K562 (cell line): ENCODE data around the gene FNDC11. TPM values are rescaled to one million over a fixed set of nuclear protein-coding genes. Genes with fewer than 3 reads are reported as not detected.

Experiments
- FUS ChIP-seq: fragments of 200-400 bp; formaldehyde crosslinking; optimal IDR thresholded peaks from 2 replicates; pipeline ENCODE3; 2017; ENCODE audit warnings: low read depth, low read length
- GATAD2A ChIP-seq: fragments of 450-650 bp; IDR thresholded peaks from 2 replicates; pipeline ENCODE4 v1.6.1; 2017
- GTF2A2 ChIP-seq: IDR thresholded peaks from 2 replicates; pipeline ENCODE4 v1.6.1; 2016; ENCODE audit warnings: mild to moderate bottlenecking, missing genetic modification characterization, missing compliant biosample characterization
- MECOM ChIP-seq: fragments of 250-450 bp; sonication (Bioruptor Pico); IDR thresholded peaks from 2 replicates; pipeline ENCODE4 v1.8.0; 2022; ENCODE audit warnings: inconsistent platforms
- NCOR1 ChIP-seq: fragments of 450-650 bp; IDR thresholded peaks from 2 replicates; pipeline ENCODE4 v1.6.1; 2016; ENCODE audit warnings: mild to moderate bottlenecking, moderate library complexity
- NFATC3 ChIP-seq: fragments of 450-650 bp; IDR thresholded peaks from 2 replicates; pipeline ENCODE4 v1.6.1; 2017; ENCODE audit warnings: mild to moderate bottlenecking
- NFIC ChIP-seq: fragments of 450-650 bp; IDR thresholded peaks from 2 replicates; pipeline ENCODE4 v1.6.1; 2017; ENCODE audit warnings: mild to moderate bottlenecking, inconsistent platforms
- RFX7 ChIP-seq: fragments of 250-450 bp; sonication (Bioruptor Pico); IDR thresholded peaks from 2 replicates; pipeline ENCODE4 v1.5.1; 2021; ENCODE audit warnings: mild to moderate bottlenecking
- polyA plus RNA-seq, 8 experiments: library from polyadenylated mRNA; depleted of rRNA in 4 of 8; stranded (reverse) in 5 of 8; unstranded in 3 of 8; fragments of >200 nt; fragmentation: Nextera tagmentation in 2 of 8; fragmentation: Illumina TruSeq in 1 of 8; extraction: Ambion mirVana in 2 of 8; extraction: Trizol in 1 of 8; gene quantifications; 2 replicates each; pipeline versions ENCODE4 v1.2.1 to v1.2.3, GENCODE V29; 2011 to 2014; ENCODE audit warnings: inconsistent platforms in 1 of 8, missing spikeins in 1 of 8
- total RNA-seq, 7 experiments: library from RNA; depleted of rRNA in 6 of 7; stranded (reverse); fragments of >200 nt in 6 of 7; fragmentation: Illumina TruSeq in 2 of 7; extraction: Trizol in 2 of 7; gene quantifications; 2 replicates each; pipeline versions ENCODE4 v1.2.1 to v1.2.3, GENCODE V29; 2011 to 2021; ENCODE audit warnings: low replicate concordance in 1 of 7
- TF ChIP-seq, protein P1 (sequence below): fragments of 200-800 bp; sonication (Bioruptor generic); IDR thresholded peaks from 2 replicates; pipeline ENCODE4 v1.6.1; 2016; ENCODE audit warnings: missing genetic modification characterization, missing compliant biosample characterization
- TF ChIP-seq, protein P2 (sequence below): sonication (generic); formaldehyde crosslinking; IDR thresholded peaks from 2 replicates; pipeline ENCODE4 v1.8.0; 2022; ENCODE audit warnings: mild to moderate bottlenecking, missing genetic modification reagents
- TF ChIP-seq, protein P3 (sequence below): sonication (generic); formaldehyde crosslinking; IDR thresholded peaks from 2 replicates; pipeline ENCODE4 v1.8.0; 2023; ENCODE audit warnings: mild to moderate bottlenecking, missing genetic modification reagents
- TF ChIP-seq, protein P4 (sequence below): fragments of 450-650 bp; formaldehyde crosslinking; IDR thresholded peaks from 2 replicates; pipeline ENCODE4 v1.4.0; 2020; ENCODE audit warnings: mild to moderate bottlenecking
- TF ChIP-seq, protein P5 (sequence below): sonication (generic); formaldehyde crosslinking; IDR thresholded peaks from 2 replicates; pipeline ENCODE4 v1.9.0; 2022; ENCODE audit warnings: mild to moderate bottlenecking, missing genetic modification reagents
- TF ChIP-seq, protein P6 (sequence below): fragments of 450-650 bp; IDR thresholded peaks from 2 replicates; pipeline ENCODE4 v1.6.1; 2016; ENCODE audit warnings: mild to moderate bottlenecking

Gene FNDC11
- total and polyA plus RNA-seq, 9 of the 15 experiments (the other 6 are each of a cell fraction or from before 2014, with no cell fraction given): 0.08 to 2.3 (median 0.64) TPM; not detected in 2

DNA sequence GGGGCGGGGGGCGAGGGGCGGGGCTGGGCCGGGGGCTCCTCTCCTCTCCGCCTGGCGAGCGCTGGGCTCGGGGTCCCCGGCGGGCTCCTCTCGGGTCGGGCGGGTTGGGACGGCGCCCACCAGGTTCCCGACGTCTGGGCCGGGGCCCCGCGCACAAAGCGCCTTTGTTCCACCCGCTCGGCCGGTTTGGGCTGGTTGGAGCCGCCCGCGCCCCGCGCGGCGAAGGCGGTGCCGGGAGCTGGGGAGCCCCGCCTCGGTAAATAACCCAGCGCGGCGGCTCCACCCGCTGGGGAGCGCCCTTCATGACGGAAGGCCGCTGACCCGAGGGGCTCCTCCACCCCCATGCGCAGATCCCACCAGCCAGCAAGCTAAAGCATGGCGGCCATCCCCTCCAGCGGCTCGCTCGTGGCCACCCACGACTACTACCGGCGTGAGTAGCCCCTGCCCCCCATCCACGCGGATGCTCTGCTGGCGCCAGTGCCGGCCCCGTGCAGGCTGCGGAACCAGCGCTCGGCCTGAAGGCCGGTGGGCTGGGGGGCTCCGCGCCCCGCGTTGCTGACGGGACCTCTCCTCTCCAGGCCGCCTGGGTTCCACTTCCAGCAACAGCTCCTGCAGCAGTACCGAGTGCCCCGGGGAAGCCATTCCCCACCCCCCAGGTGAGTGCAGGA, 32.9 kb upstream of the FNDC11 start (continued):
- TF ChIP-seq, protein P1, sequence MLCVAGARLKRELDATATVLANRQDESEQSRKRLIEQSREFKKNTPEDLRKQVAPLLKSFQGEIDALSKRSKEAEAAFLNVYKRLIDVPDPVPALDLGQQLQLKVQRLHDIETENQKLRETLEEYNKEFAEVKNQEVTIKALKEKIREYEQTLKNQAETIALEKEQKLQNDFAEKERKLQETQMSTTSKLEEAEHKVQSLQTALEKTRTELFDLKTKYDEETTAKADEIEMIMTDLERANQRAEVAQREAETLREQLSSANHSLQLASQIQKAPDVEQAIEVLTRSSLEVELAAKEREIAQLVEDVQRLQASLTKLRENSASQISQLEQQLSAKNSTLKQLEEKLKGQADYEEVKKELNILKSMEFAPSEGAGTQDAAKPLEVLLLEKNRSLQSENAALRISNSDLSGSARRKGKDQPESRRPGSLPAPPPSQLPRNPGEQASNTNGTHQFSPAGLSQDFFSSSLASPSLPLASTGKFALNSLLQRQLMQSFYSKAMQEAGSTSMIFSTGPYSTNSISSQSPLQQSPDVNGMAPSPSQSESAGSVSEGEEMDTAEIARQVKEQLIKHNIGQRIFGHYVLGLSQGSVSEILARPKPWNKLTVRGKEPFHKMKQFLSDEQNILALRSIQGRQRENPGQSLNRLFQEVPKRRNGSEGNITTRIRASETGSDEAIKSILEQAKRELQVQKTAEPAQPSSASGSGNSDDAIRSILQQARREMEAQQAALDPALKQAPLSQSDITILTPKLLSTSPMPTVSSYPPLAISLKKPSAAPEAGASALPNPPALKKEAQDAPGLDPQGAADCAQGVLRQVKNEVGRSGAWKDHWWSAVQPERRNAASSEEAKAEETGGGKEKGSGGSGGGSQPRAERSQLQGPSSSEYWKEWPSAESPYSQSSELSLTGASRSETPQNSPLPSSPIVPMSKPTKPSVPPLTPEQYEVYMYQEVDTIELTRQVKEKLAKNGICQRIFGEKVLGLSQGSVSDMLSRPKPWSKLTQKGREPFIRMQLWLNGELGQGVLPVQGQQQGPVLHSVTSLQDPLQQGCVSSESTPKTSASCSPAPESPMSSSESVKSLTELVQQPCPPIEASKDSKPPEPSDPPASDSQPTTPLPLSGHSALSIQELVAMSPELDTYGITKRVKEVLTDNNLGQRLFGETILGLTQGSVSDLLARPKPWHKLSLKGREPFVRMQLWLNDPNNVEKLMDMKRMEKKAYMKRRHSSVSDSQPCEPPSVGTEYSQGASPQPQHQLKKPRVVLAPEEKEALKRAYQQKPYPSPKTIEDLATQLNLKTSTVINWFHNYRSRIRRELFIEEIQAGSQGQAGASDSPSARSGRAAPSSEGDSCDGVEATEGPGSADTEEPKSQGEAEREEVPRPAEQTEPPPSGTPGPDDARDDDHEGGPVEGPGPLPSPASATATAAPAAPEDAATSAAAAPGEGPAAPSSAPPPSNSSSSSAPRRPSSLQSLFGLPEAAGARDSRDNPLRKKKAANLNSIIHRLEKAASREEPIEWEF (CRISPR knock-in tag): no peak
- TF ChIP-seq, protein P2, sequence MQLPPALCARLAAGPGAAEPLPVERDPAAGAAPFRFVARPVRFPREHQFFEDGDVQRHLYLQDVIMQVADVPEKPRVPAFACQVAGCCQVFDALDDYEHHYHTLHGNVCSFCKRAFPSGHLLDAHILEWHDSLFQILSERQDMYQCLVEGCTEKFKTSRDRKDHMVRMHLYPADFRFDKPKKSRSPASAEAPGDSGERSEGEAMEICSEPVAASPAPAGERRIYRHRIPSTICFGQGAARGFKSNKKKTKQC: peak; percentile 79
- TF ChIP-seq GATAD2A: no peak
- TF ChIP-seq GTF2A2 (tag): no peak; the same call in 1 of the 2 replicates
- TF ChIP-seq, protein P3, sequence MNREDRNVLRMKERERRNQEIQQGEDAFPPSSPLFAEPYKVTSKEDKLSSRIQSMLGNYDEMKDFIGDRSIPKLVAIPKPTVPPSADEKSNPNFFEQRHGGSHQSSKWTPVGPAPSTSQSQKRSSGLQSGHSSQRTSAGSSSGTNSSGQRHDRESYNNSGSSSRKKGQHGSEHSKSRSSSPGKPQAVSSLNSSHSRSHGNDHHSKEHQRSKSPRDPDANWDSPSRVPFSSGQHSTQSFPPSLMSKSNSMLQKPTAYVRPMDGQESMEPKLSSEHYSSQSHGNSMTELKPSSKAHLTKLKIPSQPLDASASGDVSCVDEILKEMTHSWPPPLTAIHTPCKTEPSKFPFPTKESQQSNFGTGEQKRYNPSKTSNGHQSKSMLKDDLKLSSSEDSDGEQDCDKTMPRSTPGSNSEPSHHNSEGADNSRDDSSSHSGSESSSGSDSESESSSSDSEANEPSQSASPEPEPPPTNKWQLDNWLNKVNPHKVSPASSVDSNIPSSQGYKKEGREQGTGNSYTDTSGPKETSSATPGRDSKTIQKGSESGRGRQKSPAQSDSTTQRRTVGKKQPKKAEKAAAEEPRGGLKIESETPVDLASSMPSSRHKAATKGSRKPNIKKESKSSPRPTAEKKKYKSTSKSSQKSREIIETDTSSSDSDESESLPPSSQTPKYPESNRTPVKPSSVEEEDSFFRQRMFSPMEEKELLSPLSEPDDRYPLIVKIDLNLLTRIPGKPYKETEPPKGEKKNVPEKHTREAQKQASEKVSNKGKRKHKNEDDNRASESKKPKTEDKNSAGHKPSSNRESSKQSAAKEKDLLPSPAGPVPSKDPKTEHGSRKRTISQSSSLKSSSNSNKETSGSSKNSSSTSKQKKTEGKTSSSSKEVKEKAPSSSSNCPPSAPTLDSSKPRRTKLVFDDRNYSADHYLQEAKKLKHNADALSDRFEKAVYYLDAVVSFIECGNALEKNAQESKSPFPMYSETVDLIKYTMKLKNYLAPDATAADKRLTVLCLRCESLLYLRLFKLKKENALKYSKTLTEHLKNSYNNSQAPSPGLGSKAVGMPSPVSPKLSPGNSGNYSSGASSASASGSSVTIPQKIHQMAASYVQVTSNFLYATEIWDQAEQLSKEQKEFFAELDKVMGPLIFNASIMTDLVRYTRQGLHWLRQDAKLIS (CRISPR knock-in tag): no peak
- TF ChIP-seq NFATC3: no peak
- no peak for TF ChIP-seq NCOR1
- TF ChIP-seq, protein P4, sequence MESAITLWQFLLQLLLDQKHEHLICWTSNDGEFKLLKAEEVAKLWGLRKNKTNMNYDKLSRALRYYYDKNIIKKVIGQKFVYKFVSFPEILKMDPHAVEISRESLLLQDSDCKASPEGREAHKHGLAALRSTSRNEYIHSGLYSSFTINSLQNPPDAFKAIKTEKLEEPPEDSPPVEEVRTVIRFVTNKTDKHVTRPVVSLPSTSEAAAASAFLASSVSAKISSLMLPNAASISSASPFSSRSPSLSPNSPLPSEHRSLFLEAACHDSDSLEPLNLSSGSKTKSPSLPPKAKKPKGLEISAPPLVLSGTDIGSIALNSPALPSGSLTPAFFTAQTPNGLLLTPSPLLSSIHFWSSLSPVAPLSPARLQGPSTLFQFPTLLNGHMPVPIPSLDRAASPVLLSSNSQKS: no peak
- no peak for TF ChIP-seq MECOM (CRISPR knock-in tag)
- TF ChIP-seq, protein P5, sequence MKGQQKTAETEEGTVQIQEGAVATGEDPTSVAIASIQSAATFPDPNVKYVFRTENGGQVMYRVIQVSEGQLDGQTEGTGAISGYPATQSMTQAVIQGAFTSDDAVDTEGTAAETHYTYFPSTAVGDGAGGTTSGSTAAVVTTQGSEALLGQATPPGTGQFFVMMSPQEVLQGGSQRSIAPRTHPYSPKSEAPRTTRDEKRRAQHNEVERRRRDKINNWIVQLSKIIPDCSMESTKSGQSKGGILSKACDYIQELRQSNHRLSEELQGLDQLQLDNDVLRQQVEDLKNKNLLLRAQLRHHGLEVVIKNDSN (CRISPR knock-in tag): no peak
- TF ChIP-seq FUS: no peak
- TF ChIP-seq, protein P6, sequence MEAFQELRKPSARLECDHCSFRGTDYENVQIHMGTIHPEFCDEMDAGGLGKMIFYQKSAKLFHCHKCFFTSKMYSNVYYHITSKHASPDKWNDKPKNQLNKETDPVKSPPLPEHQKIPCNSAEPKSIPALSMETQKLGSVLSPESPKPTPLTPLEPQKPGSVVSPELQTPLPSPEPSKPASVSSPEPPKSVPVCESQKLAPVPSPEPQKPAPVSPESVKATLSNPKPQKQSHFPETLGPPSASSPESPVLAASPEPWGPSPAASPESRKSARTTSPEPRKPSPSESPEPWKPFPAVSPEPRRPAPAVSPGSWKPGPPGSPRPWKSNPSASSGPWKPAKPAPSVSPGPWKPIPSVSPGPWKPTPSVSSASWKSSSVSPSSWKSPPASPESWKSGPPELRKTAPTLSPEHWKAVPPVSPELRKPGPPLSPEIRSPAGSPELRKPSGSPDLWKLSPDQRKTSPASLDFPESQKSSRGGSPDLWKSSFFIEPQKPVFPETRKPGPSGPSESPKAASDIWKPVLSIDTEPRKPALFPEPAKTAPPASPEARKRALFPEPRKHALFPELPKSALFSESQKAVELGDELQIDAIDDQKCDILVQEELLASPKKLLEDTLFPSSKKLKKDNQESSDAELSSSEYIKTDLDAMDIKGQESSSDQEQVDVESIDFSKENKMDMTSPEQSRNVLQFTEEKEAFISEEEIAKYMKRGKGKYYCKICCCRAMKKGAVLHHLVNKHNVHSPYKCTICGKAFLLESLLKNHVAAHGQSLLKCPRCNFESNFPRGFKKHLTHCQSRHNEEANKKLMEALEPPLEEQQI: no peak
- TF ChIP-seq NFIC: no peak
- TF ChIP-seq RFX7: no peak
